ENCODE results near the gene CAMK1G. TPM values are rescaled to one million over a fixed set of nuclear protein-coding genes. Genes with fewer than 3 reads are reported as not detected.

CAMK1G gene
- total and polyA plus RNA-seq, 2 of the 4 experiments (the other 2 are of a cell fraction), result 0.72 to 1.8 TPM

DNA sequence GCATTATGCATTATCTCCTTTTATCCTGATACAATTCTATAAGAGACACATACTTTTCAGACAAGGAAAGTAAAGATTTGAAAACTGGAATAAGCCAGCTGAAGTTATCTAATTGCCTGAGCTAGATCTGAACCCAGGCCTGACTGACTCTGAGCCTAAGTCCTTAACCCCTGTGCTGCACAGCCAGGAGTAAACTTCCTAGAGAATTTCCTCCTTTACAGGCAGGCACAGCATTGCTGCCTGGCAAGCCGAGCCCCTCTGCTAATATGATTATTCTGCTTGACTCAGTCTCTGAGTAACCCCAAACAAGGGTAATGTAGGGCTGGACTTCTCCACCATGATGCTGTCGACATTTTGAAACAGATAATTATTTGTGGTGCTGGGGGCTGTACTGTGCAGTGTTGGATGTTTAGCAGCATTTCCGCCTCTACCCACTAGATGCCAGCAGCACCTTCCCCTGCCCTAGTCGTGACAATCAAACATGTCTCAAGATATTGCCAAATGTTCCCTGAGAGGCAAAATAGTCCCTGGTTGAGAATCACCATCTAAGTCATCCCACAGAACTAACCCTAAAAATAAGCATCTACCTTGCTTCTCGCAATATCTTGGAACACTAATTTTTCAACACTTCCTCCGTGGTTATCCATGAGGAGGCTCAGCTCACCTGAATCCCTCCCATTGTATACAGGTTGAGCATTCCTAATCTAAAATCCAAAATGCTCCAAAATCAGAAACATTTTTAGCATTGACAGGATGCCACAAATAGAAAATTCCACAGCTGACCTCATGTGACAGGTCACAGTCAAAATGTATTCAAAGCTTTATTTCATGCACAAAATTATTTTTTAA, 18.5 kb downstream of the CAMK1G start:
- H4K20me1 ChIP-seq (ENCODE audit: insufficient read depth, low read length), result no peaks in the 10 kb centered on the region
- 90% methylated on average over 2 of the region's 6 CpGs; no CpG with 5 or more reads in 1 of the 2 experiments for WGBS, 2 experiments (ENCODE audit: extremely low coverage in 2 of 2, insufficient read length in 1 of 2)
- no peak overlapping the region for H2BK5ac ChIP-seq (ENCODE audit: low read depth, low read length, poor library complexity, severe bottlenecking)
- H3K4me2 ChIP-seq (ENCODE audit: low read depth, low read length), result no peak overlapping the region
- H4K91ac ChIP-seq (ENCODE audit: insufficient read depth, low read depth, low read length), result no peak overlapping the region
- H3K14ac ChIP-seq (replicated peaks; ENCODE audit: low read depth, low read length), result no peak overlapping the region
- H2AK9ac ChIP-seq (replicated peaks; ENCODE audit: low read depth, low read length, poor library complexity), result no peak overlapping the region
- H3K9me1 ChIP-seq (ENCODE audit: insufficient read depth, low read length), result no peaks in the 10 kb centered on the region
- H3K56ac ChIP-seq (ENCODE audit: extremely low read depth, insufficient read depth, low read length), result no peak overlapping the region
- H3K4ac ChIP-seq (ENCODE audit: low read depth, low read length), result no peak overlapping the region
- H3K9ac ChIP-seq (ENCODE audit: low read depth, low read length), result no peak overlapping the region
- H3K23ac ChIP-seq (ENCODE audit: low read depth, low read length), result no peak overlapping the region
- H2AK5ac ChIP-seq (ENCODE audit: low read depth, low read length), result no peak overlapping the region
- H3K9me3 ChIP-seq (ENCODE audit: control insufficient read depth, insufficient read depth, low read length), result no peaks in the 10 kb centered on the region
- H3K27ac ChIP-seq (ENCODE audit: insufficient read depth, low read length), result no peak overlapping the region
- no peak overlapping the region for H2BK120ac ChIP-seq (ENCODE audit: low read depth, low read length)
- DNase-seq (peak; percentile 45), ATAC-seq (ENCODE audit: low read depth) (peak; percentile 85)
- peak overlapping the region; percentile 38 for H2AFZ ChIP-seq (replicated peaks; ENCODE audit: low read length, poor library complexity)
- H3K27me3 ChIP-seq (ENCODE audit: control insufficient read depth, insufficient read depth, low read length), result no peaks in the 10 kb centered on the region; the same call in 1 of the 2 replicates
- no peak overlapping the region for H3K18ac ChIP-seq (ENCODE audit: low read depth, low read length)
- no peak overlapping the region for H3K4me3 ChIP-seq (ENCODE audit: insufficient read depth, low read depth, low read length)
- no peaks in the 10 kb centered on the region for H3K79me1 ChIP-seq (ENCODE audit: low read depth in 1 of 2, low read length in 2 of 2)
- ChIA-PET CTCF (interaction anchor here (0.7 to 1.6 kb wide), 3 partner anchors 40 to 282 kb away, joined by 3 read pairs; no protein-coding TSS in a partner anchor), POLR2A (ENCODE audit: unreplicated experiment) (no interaction called here)
- peak; percentile 30; the same call in 1 of the 2 replicates for TF ChIP-seq CEBPB (IDR thresholded peaks at IDR 0.05; ENCODE audit: low read depth, low read length)
- peak; percentile 65 for TF ChIP-seq RAD21 (IDR thresholded peaks at IDR 0.05; ENCODE audit: low read length)
- TF ChIP-seq NFE2L2 (IDR thresholded peaks at IDR 0.05; ENCODE audit: low read depth, low read length), result no peak
- TF ChIP-seq, protein P1, sequence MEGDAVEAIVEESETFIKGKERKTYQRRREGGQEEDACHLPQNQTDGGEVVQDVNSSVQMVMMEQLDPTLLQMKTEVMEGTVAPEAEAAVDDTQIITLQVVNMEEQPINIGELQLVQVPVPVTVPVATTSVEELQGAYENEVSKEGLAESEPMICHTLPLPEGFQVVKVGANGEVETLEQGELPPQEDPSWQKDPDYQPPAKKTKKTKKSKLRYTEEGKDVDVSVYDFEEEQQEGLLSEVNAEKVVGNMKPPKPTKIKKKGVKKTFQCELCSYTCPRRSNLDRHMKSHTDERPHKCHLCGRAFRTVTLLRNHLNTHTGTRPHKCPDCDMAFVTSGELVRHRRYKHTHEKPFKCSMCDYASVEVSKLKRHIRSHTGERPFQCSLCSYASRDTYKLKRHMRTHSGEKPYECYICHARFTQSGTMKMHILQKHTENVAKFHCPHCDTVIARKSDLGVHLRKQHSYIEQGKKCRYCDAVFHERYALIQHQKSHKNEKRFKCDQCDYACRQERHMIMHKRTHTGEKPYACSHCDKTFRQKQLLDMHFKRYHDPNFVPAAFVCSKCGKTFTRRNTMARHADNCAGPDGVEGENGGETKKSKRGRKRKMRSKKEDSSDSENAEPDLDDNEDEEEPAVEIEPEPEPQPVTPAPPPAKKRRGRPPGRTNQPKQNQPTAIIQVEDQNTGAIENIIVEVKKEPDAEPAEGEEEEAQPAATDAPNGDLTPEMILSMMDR (conservative IDR thresholded peaks at IDR 0.05; ENCODE audit: low read depth, low read length), result peak; percentile 60
- TF ChIP-seq, protein P2, sequence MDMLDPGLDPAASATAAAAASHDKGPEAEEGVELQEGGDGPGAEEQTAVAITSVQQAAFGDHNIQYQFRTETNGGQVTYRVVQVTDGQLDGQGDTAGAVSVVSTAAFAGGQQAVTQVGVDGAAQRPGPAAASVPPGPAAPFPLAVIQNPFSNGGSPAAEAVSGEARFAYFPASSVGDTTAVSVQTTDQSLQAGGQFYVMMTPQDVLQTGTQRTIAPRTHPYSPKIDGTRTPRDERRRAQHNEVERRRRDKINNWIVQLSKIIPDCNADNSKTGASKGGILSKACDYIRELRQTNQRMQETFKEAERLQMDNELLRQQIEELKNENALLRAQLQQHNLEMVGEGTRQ (IDR thresholded peaks at IDR 0.05; ENCODE audit: low read depth, low read length), result no peak
- TF ChIP-seq POLR2A (IDR thresholded peaks at IDR 0.05; ENCODE audit: low read depth, low read length), result no peak
- TF ChIP-seq SMC3 (IDR thresholded peaks at IDR 0.05; ENCODE audit: low read depth, low read length), result peak; percentile 58
- no peak for TF ChIP-seq RCOR1 (IDR thresholded peaks at IDR 0.05; ENCODE audit: insufficient replicate concordance, low read length)
- TF ChIP-seq CHD1 (IDR thresholded peaks at IDR 0.05; ENCODE audit: low read depth, low read length), result no peak
- TF ChIP-seq, protein P3, sequence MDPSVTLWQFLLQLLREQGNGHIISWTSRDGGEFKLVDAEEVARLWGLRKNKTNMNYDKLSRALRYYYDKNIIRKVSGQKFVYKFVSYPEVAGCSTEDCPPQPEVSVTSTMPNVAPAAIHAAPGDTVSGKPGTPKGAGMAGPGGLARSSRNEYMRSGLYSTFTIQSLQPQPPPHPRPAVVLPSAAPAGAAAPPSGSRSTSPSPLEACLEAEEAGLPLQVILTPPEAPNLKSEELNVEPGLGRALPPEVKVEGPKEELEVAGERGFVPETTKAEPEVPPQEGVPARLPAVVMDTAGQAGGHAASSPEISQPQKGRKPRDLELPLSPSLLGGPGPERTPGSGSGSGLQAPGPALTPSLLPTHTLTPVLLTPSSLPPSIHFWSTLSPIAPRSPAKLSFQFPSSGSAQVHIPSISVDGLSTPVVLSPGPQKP (IDR thresholded peaks at IDR 0.05; ENCODE audit: borderline replicate concordance, low read depth, low read length), result no peak
- in situ Hi-C loops (cut with MboI; ENCODE audit: low sequenced_read_pairs) (no loop called here), dilution Hi-C loops (cut with HindIII; ENCODE audit: low sequenced_read_pairs, unreplicated experiment) (no loop called here), intact Hi-C loops (cut with micrococcal nuclease) (loop anchor here (1.0 to 5.0 kb wide), 3 partner anchors 91 to 220 kb away; no protein-coding TSS in a partner anchor)
- H2BK20ac ChIP-seq (ENCODE audit: low read depth, low read length), result no peak overlapping the region
- no peaks in the 10 kb centered on the region for H3K36me3 ChIP-seq (ENCODE audit: control insufficient read depth, insufficient read depth, low read length)
- no peaks in the 10 kb centered on the region for H3K4me1 ChIP-seq (ENCODE audit: control insufficient read depth, insufficient read depth, low read length)
- no peak overlapping the region for H4K8ac ChIP-seq (ENCODE audit: low read depth in 2 of 2, low read length in 2 of 2)
- BruUV-seq (replicated peaks), result no TSS peak
- no peak overlapping the region for H4K5ac ChIP-seq (ENCODE audit: low read depth, low read length)
- H2BK15ac ChIP-seq (ENCODE audit: low read depth, low read length), result no peak overlapping the region

Measured in IMR-90 (cell line).